Measurements from ENCODE around the gene PSG2.
"Not testable (repeated sequence)": the region's sequence is repeated elsewhere in the genome, so short reads cannot be mapped to it uniquely, and the experiment has no call there.

The PSG2 gene

GRCh38 chr19:43082601-43083000 lies at the start of gene PSG2:
PSG2 (minus strand) TSS chr19:43082701; CDS start chr19:43082569, 132 bp downstream.
- not testable (repeated sequence) for DNase-seq

DNA sequence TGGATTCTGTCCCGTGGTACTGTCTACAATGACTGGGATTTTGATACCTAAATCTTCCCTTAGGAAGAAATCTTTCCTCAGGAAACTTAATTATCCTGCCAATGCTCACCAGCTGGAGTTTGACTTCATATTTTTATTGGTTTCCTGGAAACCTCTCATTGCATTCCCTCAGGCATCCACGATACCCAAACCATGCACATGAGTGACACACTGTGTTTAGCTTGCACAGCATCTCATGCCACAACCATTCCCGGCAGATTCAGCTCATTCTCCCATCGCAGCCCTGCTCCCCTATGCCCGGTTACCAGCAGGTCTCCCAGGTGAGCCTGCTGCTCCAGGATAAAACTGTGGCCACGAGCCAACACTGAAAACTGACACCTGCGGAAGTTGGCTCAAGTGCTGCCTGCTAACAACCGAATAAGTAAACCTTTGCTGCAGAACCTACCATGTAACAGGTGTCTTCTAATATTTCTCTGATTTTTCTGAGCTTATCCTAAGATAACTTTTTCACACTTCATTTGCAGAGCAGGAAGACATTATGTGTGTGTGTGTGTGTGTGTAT lies 48.9 kb upstream of the PSG2 start:
- DNase-seq: not testable (repeated sequence)

GRCh38 chr19:43129197-43129596 lies 46.7 kb upstream of the PSG2 start:
- not testable (repeated sequence) for DNase-seq

GRCh38 chr19:43127336-43127735 lies 44.8 kb upstream of the PSG2 start:
- not testable (repeated sequence) for DNase-seq

GRCh38 chr19:43126720-43127119 lies 44.2 kb upstream of the PSG2 start:
- DNase-seq: no peak

GRCh38 chr19:43124360-43124759 lies 41.9 kb upstream of the PSG2 start:
- DNase-seq: no peak

GRCh38 chr19:43120433-43121026 lies 38.0 kb upstream of the PSG2 start:
- DNase-seq: not testable (repeated sequence)

DNA sequence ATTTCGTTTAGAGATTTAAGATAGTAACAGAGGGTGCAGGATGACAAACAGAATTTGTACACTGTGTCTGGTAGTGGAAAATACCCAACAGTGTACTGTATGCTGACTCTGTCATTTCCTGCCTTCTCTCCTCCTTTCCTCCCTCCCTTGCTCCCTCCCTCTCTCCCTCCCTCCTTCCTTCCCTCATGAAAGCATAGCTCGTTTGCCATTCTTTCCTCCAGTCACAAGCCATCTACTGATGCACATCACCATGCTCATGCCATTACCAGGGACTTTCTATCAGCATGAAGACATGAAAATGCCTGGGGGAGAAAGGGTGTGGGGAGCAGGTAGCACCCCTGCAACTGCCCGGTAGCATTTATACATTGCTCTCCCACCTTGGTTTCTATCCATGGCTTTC lies 37.0 kb upstream of the PSG2 start:
- DNase-seq: not testable (repeated sequence)

GRCh38 chr19:43116421-43116820 lies 33.9 kb upstream of the PSG2 start:
- not testable (repeated sequence) for DNase-seq

DNA sequence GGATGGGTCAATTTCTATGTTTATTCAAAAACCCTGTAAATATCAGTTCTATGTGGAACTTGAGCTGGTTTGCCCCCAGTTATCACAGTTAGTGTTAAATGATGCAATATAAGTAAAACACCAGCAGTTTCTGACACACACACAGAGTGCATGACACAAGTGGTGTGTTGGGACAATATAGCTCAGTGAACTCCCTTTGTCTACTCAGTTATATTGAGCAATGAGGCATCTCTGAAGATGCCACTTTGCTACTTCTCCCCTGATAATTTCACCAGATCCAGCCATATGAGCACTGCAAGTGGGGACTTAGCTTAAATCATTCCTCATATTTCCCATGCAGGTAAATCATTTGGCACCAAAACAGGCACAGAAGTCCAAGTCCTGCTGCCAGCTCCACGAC lies 33.0 kb upstream of the PSG2 start:
- DNase-seq: not testable (repeated sequence)

- DNase-seq: not testable (repeated sequence)
These were observed 32.6 kb upstream of the PSG2 start for GRCh38 chr19:43115064-43115463.

DNA sequence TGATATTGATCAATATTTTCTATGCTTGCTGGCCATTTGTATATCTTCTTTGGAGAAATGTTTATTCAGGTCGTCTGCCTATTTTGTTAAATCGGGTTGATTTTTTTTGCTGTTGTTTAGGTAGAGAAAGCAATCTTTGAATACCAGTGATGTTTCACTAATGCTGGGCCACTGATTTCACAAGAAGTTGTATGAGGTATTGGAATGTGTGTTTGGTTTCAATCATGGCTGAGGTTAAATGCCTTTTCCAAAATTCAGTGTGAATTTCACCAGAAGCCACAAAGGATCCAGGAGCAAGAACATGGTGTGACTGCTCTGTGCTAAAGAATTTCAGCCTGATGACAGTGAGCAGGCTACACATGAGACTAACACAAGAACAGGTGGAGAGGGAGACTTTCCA lies 32.1 kb upstream of the PSG2 start:
- not testable (repeated sequence) for DNase-seq

DNA sequence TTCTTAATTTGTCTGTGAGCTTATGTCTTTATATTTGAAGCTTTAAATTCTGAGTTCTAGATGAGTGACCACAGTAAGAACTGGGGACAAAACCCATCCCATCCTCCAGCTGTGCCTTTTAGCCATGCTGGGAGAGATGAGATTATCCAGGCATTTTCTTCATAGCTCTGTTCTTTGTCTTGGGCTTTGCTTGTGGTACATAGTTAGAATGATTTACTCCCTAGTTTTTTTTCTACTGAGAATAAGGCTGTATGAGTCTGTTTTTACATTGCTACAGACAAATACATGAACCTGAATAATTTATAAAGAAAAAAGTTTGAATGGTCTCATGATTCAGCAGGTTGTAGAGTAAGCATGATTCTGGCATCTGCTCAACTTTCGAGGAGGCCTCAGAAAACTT lies 24.9 kb upstream of the PSG2 start:
- not testable (repeated sequence) for DNase-seq

DNA sequence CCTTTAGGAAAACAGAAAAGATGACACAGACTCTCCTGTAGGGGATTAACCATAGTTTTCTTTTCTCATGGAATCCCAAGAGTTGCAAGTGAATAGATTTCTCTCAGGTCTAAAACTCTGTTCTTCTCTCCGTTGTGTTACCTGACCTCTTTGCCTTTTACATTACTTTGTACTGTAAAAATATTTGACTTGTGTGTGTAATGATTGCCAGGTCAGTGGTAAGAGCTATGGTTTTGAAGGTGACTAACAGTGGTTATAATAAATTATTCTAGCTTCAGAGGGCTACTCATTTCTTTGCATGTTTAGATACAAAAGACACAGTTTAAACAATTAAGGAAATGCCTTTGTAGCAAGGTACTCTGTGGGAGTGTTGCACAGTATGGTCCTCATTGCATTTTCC lies 23.0 kb upstream of the PSG2 start:
- no peak for DNase-seq

GRCh38 chr19:43104215-43104850 lies 21.8 kb upstream of the PSG2 start:
- DNase-seq: not testable (repeated sequence)

DNA sequence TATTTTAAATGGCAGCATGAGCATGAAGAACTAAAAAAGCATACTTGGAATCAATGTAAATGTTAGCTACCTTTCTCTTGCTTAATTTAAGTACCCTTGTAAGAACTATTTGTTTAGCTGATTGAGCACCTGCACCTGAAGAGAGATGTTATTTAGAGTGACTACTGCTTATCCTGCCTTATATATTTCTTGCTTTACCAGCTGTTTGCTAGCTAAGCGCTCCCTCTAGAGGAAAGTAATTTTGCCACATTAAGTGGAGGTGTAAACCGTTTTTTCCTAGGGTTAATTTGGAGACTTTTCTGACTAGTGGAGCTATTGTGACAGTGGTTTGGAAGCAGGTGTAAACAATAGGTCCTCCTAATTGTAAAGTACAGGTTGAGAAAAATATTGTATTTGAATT lies 19.4 kb upstream of the PSG2 start:
- DNase-seq: no peak

DNA sequence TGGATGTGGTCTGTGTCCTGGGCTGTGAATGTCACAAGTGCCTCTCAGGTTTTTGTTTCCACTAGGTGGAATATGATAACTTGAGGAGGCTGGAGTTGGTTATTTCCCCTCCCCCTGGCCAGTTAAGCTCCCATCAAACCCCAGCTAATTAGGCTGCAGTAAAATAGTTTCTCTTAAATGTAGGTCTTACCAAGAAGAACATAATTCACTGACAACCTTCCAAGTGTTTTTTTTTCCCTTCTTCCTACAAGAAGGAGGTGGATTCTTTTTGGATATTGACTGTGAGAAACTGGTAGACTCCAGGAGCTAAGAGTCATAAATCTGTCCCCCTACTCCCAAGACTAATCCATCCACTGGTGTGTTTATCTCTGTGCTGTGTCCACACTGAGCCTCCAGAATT lies 15.9 kb upstream of the PSG2 start:
- not testable (repeated sequence) for DNase-seq

- DNase-seq: not testable (repeated sequence)
These were observed 5.3 kb upstream of the PSG2 start for GRCh38 chr19:43087702-43088340.

GRCh38 chr19:43085796-43086530 lies 3.5 kb upstream of the PSG2 start:
- DNase-seq: not testable (repeated sequence)

DNA sequence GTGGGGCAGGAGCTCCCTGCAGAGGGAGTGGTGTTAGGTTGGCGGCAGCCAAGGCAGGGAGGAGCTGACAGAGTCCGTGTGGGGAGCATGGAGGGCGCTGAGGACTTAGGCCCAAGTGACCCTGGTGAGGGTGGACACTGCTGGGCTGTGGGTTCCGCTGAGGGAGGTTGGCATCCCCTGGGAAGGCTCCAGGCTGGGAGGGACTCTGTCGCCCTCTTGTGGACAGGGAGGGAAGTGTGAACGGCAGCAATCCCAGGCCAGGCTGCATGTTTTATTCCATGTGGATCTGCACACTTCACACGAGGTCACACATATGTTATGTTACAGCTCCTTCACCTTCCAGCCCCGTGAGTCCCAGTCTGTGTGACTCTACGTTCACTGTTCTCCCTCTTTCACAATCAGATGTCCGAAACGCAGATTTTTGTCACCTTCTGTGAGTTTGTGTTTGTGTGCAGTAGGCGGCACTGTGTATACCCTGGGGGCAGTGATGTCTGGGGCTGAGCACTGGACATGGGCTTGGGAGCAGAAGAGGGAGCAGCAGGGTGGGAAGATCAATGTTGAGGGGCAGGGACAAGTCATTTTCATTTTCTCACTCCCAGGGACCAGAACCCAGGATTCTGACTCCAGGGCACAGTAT lies 1.8 kb upstream of the PSG2 start:
- DNase-seq: not testable (repeated sequence)

DNA sequence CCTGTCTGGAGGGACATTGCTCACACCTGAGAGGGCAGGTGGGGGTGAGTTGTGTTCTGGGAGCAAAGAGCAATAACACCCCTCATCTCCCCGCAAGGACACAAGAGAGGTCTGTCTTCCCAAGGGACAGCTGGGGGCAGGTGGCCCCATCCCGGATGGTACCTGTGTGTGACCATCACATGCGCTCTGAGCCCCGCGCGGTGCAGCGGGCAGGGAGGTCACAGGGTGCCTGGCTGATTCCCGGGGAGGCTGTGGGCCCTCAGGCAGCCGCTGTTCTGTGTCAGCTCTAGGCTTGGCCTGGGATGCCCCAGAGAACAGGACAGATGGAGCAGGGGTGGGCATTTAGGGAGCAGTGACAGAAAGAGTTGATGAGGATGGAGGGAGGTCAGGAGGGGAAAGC lies 1.2 kb upstream of the PSG2 start:
- not testable (repeated sequence) for DNase-seq

DNA sequence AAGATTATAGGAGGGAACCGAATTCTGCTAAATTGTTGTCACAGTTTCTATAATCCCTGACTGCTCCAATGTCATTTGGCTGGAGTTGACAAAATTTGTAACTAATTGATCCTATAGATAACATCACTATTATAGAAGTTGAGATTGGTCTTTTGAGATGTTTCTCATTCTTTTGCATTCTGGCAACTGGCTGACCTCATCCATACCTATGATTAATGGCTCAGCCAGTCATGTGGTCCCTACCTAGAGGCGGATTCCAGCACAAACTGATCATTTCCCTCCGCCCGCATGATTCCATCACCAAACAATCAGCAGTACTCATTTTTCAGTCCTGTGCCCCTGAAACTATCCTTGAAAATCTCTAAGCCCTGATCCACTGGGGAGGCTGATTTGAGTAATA lies 4.2 kb downstream of the PSG2 start:
- DNase-seq: no peak

GRCh38 chr19:43077881-43078280 lies 4.6 kb downstream of the PSG2 start:
- DNase-seq: not testable (repeated sequence)

Data from bone marrow (tissue), 2 donors.